ENCODE data around the gene ACVR1B.

DNA sequence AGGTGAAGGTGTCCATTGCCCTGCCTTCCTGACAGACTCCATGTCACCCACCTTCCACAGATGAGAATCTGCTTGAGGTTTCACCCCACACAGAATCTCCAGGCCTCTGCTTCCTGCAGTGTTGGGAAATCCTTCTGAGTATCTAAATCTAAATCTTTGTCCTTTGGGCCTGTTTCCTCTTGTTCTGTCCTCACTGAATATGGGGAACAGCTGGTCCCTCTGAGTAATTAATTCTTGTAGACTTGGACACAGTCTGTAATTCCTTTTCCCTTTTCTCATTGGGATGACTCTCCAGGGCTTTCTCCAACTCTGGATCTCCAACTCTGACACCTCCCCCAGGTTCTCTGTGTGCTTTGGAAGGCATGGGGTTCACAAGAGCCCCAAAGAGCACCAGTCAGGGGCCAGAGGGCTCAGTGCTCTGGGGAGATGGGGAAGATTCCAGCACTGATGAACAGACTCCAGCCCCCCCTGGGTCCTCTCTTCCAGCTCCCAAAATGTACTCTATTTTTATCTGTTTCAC is 46.5 kb upstream of the ACVR1B start:
- TF ChIP-seq, protein P1, sequence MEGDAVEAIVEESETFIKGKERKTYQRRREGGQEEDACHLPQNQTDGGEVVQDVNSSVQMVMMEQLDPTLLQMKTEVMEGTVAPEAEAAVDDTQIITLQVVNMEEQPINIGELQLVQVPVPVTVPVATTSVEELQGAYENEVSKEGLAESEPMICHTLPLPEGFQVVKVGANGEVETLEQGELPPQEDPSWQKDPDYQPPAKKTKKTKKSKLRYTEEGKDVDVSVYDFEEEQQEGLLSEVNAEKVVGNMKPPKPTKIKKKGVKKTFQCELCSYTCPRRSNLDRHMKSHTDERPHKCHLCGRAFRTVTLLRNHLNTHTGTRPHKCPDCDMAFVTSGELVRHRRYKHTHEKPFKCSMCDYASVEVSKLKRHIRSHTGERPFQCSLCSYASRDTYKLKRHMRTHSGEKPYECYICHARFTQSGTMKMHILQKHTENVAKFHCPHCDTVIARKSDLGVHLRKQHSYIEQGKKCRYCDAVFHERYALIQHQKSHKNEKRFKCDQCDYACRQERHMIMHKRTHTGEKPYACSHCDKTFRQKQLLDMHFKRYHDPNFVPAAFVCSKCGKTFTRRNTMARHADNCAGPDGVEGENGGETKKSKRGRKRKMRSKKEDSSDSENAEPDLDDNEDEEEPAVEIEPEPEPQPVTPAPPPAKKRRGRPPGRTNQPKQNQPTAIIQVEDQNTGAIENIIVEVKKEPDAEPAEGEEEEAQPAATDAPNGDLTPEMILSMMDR (IDR thresholded peaks at IDR 0.05), result no peak
- no peak for TF ChIP-seq POLR2A (IDR thresholded peaks at IDR 0.05)
